Adrenal gland (tissue), 5 donors: ENCODE results near the gene C14orf132.

Experiments
- CTCF ChIP-seq, 6 experiments: fragments of 450-650 bp in 4 of 6; fragments of 200-600 bp in 2 of 6; sonication (generic) in 1 of 6; IDR thresholded peaks; 1 replicate in 5 of 6; 2 replicates in 1 of 6; pipeline versions ENCODE4 v1.5.1 to v1.8.0; 2016 to 2021; ENCODE audit warnings: antibody characterized with exemption in 6 of 6, mild to moderate bottlenecking in 2 of 6, moderate library complexity in 1 of 6
- POLR2A ChIP-seq, 2 donors: fragments of 450-650 bp; IDR thresholded peaks; one replicate each; pipeline ENCODE4 v1.6.1; 2017; ENCODE audit warnings: antibody characterized with exemption in 2 of 2, mild to moderate bottlenecking in 2 of 2, moderate library complexity in 1 of 2
- donor health status: DM: no; HTN: no; CAD: no.

GRCh38 chr14:96105926-96106441, 66.8 kb downstream of the C14orf132 start:
- TF ChIP-seq CTCF (IDR thresholded peaks at IDR 0.05) (no peak), POLR2A (IDR thresholded peaks at IDR 0.05) (no peak)
